HG03280 (cell line): ENCODE data around the gene IDH2.

Source experiments
- ATAC-seq: cut with Tn5 transposase; IDR thresholded peaks from one replicate; pipeline ENCODE4 v1.9.1; 2021; ENCODE audit warnings: mild to moderate bottlenecking, moderate library complexity; ENCODE audit not compliant: unreplicated experiment

IDH2 gene

GRCh38 chr15:90064911-90065681 is 37.2 kb downstream of the IDH2 start:
- ATAC-seq, result no peak

GRCh38 chr15:90063770-90064247 is 38.5 kb downstream of the IDH2 start:
- ATAC-seq, result no peak

GRCh38 chr15:90062973-90063769 is 39.1 kb downstream of the IDH2 start:
- ATAC-seq, result no peak

- ATAC-seq, result no peak
Observed at GRCh38 chr15:90062462-90062932, 39.8 kb downstream of the IDH2 start.

GRCh38 chr15:90062023-90062442 is 40.2 kb downstream of the IDH2 start:
- no peak for ATAC-seq

GRCh38 chr15:90060797-90061196 is 41.5 kb downstream of the IDH2 start:
- no peak for ATAC-seq

- peak; percentile 84 for ATAC-seq
Observed at GRCh38 chr15:90059208-90059985, 42.9 kb downstream of the IDH2 start.

- ATAC-seq, result no peak
Observed at GRCh38 chr15:90058775-90059174, 43.5 kb downstream of the IDH2 start.

- ATAC-seq, result peak; percentile 40
Observed at GRCh38 chr15:90058308-90058707, 44.0 kb downstream of the IDH2 start.

- no peak for ATAC-seq
Observed at GRCh38 chr15:90056529-90056928, 45.7 kb downstream of the IDH2 start.

GRCh38 chr15:90055182-90055581 is 47.1 kb downstream of the IDH2 start:
- ATAC-seq, result no peak

GRCh38 chr15:90054618-90055097 is 47.6 kb downstream of the IDH2 start:
- ATAC-seq, result no peak

- no peak for ATAC-seq
Observed at GRCh38 chr15:90053685-90054466, 48.4 kb downstream of the IDH2 start.

GRCh38 chr15:90051874-90052273 is 50.4 kb downstream of the IDH2 start:
- no peak for ATAC-seq

GRCh38 chr15:90049666-90050604 is 52.3 kb downstream of the IDH2 start:
- ATAC-seq, result no peak

- ATAC-seq, result no peak
Observed at GRCh38 chr15:90049030-90049429, 53.2 kb downstream of the IDH2 start.

GRCh38 chr15:90047956-90048575 is 54.2 kb downstream of the IDH2 start:
- ATAC-seq, result no peak

GRCh38 chr15:90046911-90047392 is 55.3 kb downstream of the IDH2 start:
- peak; percentile 55 for ATAC-seq
